Erythroblast (primary cell): Measurements from ENCODE around the gene ABR.
"Not testable (repeated sequence)": the region's sequence is repeated elsewhere in the genome, so short reads cannot be mapped to it uniquely, and the experiment has no call there.

Experiments used
- DNase-seq, 2 experiments: peaks; one replicate each; lab custom pipeline; 2025; lab: John Stamatoyannopoulos, UW
- GATA1 ChIP-seq: IDR thresholded peaks from 2 replicates; pipeline ENCODE4 v1.6.1; 2011; ENCODE audit warnings: low read depth, mild to moderate bottlenecking, control low read depth, low read length, moderate library complexity
- POLR2A ChIP-seq: IDR thresholded peaks from 2 replicates; pipeline ENCODE4 v1.6.1; 2011; ENCODE audit warnings: mild to moderate bottlenecking, low read length

ABR gene

DNA sequence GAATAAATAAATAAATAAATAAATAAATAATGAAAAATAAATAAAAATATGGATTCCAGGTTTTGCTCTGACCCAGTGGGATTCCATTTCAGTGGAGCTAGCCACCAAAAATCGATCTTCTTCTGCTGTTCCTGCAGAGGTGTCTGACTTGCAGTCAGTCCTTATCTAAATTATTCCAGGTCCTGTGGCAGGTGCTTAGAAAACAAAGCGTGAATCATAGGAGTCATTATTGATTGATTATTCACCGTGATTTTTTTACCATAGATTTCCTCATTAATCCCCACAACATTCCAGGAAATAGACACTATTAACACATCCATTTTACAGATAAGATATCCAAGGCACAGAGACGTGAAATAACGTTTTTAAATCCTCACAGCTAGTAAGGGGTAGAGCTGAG is 31.5 kb upstream of the ABR start:
- TF ChIP-seq POLR2A (no peak), GATA1 (no peak)
- DNase-seq, result no peak

DNA sequence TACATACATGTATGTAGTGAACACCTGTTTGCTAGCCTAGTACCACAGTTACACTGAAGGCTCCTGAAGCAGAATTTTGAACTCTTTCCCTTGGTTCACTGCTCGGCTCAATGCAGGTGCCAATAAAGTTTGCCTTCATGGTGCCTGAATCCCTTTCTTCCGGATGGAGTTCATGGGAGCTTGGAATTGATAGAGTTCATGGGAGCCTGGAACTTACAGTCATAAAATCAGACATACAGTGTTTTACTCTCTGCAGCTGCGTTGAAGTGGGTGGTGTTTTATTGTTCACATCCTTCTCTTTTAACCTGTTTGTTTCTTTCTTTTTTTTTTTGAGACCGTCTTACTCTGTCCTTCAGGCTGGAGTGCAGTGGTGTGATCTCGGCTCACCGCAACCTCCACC is 29.2 kb upstream of the ABR start:
- TF ChIP-seq POLR2A (no peak), GATA1 (no peak)
- no peak for DNase-seq

DNA sequence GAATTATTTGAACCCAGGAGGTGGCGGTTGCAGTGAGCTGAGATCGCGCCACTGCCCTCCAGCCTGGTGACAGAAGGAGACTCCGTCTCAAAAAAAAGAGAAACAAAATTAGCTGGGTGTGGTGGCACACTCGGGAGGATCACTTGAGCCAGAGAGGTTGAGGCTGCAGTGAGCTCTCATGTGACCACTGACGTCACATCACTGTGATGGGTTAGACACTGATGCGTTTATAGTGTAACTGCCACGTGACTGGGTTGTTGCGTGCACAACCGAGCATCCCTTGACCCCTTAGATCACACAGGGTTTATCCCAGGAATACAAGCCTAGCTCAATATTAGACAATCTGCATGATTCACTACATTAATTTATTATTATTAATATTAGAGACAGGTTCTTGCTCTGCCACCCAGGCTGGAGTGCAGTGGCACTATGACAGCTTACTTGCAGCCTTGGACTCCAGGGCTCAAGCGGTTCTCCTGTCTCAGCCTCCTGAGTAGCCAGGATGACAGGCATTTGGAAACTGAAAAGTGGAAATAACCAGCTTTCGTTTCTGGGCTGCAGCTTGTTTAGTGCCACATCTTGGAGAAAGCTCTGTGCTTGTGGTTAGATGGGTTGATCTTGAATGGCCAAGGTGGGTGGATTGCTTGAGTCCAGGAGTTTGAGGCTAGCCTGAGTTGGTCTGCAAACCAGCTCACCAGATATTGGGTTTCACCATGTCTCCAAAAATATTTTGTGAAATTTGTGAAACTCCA is 26.4 kb upstream of the ABR start:
- DNase-seq, result no peak
- TF ChIP-seq GATA1, result no peak
- no peak for TF ChIP-seq POLR2A

DNA sequence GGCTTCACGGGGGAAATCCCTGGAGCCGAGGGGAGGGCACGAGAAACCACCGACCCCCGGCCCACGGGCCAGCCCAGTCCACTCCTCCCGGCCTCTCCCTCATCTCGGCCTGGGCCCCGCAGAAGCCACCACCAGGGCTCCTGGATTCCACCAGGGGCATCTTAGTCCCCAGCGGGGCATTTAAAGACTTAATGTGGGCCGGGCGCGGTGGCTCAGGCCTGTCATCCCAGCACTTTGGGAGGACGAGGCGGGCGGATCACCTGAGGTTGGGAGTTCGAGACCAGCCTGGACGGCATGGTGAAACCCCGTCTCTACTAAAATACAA is 24.1 kb upstream of the ABR start:
- TF ChIP-seq GATA1 (no peak), POLR2A (no peak)
- DNase-seq, result no peak

DNA sequence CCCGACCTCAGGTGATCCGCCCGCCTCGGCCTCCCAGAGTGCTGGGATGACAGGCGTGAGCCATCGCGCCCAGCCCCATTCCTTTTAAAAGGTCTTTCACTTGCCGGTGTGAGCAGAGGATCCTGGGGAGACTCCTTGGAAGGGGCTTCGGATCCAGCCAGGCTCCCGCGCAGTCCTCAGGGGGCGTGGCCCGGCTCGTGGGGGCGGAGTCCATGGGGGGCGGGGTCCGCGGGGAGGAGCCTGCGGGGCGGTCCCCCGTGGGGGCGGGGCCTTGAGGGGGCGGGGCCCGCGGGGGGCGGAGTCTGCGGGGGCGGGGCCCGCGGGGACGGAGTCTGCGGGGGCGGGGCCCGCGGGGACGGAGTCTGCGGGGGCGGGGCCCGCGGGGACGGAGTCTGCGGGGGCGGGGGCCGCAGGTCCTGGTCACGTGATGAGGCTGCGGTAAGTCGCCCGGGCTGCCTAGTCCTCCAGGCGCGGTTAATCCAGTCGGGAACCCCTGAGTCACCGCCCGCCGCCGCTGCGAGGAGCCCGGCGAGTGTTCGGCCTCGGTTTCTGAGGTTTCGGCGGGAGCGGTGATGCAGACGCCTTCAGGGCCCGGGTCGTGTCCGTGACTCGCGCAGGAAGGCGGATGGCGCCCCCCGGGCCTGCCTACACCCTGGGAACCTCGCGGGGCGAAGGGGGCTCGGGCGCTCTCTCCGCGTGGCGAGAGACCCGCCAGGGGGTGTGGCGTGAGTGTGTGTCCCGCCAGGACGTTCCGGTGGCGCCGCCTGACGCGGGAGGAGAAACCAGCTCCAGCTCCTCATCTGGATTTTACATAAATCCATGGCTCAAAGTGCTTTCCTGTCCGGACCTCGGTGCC is 23.6 kb upstream of the ABR start:
- no peak for TF ChIP-seq POLR2A
- TF ChIP-seq GATA1, result no peak
- peak; percentile 75 to 81 for DNase-seq

DNA sequence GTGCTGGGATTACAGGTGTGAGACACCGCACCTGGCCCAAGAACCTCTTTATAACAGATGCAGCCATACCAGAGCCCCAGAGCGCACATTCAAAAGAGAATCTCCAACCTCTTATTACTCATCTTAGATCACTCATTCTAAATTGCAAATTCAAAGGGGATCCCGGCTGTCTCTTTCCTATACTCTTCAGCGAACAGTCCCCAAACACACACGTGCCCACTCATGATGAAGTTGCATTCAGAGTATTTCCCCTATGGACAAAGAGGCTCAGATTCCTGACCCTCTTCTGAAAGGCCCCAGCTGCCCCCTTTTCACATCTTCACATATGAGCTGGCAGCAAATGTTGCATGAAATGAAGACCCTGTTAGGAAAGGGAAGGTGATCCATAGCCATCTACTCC is 22.5 kb upstream of the ABR start:
- DNase-seq, result no peak
- TF ChIP-seq GATA1, result no peak

DNA sequence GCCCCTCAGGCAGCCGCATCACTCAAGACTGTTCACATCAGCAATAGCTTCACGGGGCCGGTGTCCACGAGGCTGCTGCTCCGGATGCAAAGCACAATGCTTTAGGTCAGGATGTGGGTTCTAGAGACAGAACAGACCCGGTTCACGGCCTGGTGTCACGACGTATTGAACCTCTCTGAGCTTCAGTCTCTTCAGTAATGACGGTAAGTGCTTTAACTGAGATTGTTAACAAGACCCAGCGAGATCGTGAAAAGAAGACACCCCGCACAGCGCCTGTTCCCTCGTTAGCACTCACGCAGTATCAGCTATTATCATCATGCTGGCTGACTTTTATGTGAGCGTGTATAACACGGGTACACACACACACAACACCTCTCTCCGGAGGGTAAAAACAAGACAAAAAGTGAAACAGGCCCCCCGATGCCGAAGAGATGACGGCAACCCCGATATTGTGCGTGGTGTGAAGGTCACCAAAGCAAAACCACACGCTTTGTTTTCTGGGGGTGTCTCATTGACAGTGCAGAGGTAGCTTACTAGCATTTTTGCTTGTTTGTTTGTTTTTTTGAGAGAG is 21.4 kb upstream of the ABR start:
- no peak for DNase-seq
- TF ChIP-seq POLR2A, result no peak

DNA sequence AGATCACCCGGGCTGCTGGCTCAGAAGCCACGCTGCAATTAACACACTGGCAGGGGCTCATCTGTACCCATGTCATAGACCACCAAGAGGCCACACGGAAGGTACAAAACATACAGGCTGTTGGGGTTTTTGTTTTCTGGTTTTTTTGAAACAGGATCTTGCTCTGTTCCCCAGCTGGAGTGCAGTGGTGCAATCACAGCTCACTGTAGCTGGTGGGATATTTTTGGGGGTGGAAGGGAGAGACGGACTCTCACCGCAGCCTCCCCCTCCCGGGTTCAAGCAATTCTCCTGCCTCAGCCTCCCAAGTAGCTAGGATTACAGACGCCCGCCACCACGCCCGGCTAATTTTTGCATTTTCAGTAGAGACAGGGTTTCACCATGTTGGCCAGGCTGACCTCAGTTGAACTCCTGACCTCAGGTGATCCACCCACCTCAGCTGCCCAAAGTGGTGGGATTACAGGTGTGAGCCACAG is 19.5 kb upstream of the ABR start:
- DNase-seq, result not testable (repeated sequence)

DNA sequence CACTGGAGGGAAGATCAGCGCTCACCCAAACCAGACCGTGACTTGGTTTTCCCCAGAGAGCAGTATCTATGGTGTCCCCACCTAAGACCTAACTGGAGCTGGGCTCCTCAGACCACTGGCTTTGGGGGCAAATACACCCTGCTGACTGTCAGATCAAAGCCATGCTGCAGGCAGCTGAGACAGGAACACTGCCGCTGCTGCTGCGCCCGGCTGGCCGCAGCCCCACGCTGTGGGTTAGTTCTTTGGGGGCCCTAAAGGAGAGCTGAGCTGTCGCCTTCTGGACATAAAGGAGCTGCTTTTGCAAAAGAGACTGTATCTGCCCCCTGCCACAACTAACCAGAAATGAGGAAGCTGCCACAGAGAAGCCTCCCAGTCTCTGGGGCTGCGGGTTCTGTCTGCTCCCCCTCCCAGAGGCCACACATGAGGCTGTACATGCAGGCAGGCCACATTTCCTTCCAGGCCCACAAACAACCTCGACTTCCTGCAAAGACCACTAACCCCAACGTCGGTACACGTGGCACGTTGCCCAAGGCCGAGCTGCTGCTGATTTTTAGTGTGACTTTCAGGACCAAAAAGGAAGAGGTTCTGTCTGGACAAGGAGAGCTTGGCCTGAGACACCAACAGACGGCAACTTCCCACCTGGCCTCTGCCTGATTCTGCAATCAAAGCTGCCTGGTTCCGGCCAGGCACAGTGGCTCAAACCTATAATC is 18.2 kb upstream of the ABR start:
- TF ChIP-seq GATA1, result no peak
- no peak for TF ChIP-seq POLR2A
- peak in 1 of 2 experiments; percentile 17 for DNase-seq

DNA sequence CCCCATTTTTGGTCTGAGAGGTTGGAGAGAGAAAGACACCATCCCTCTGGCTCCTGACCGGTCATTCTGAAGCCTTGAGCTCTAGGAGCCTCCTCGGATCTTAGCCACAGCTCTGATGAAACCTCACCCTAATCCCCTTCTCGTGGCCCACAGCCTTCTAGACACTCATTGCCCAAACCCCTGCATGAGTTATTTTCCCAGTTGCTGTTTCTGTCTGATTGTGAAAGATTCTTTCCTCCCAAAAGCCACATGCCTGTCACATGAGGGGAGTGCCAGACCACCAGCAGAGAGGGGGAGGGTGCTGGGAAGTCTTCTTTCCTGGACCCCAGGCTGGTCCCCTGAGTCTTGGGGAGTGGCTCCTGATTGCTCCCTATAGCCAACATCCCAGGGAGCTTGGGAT is 17.6 kb upstream of the ABR start:
- TF ChIP-seq GATA1 (no peak), POLR2A (no peak)
- no peak for DNase-seq

DNA sequence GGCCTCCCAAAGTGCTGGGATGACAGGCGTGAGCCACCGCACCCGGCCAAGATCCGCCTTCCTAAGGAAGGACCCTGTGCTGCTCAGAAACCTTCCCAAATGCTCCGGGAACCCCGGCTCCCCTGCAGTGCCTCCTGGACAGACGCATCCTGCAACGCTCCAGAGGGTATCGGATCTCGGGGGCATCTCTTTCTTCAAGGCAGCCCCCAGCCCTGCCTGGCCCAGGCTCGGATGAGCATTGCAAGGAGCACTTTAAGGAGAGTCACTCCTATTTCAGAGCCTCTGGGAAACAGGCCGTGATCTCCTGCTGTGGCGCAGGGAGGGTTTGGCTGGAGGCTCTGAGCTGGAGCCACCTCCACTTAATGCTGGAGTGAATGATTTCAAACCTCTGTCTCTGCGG is 17.2 kb upstream of the ABR start:
- TF ChIP-seq POLR2A (no peak), GATA1 (no peak)

DNA sequence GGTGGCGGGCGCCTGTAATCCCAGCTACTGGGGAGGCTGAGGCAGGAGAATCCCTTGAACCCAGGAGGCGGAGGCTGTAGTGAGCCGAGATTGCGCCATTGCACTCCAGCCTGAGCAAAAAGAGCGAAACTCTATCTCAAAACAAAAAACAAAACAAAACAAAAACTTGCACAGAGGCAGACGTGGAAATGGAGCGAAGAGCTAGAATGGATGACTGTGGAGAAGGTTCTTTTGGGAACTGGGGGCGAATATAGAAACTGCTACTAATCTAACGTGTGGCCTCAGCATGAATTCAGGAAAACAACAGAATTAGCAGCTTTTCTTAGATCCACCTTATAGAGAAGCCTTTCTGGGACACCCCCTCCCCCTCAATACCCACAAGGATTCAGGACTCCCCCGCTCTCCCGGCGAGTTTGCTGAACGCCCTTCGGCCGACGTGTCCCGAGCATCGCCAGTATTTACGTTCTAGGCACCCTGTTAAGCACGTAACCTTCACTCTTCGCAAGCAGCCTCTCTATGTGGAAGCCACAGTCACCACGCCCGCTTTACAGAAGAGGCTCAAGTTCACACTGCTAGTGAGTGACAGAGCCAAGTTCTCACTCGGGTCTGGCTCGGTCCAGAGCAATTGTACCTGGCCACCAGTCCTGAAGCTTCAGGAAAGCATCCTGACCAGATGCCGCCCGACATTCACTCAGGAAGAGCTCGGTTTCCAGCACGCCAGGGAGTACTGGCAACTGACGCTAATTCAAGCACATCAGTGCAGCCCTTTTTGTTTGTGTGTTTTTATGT is 13.3 kb upstream of the ABR start:
- TF ChIP-seq GATA1 (no peak), POLR2A (no peak)
- DNase-seq, result no peak

More for the DNA sequence above, 17.2 kb upstream of the ABR start:
- DNase-seq, result no peak

DNA sequence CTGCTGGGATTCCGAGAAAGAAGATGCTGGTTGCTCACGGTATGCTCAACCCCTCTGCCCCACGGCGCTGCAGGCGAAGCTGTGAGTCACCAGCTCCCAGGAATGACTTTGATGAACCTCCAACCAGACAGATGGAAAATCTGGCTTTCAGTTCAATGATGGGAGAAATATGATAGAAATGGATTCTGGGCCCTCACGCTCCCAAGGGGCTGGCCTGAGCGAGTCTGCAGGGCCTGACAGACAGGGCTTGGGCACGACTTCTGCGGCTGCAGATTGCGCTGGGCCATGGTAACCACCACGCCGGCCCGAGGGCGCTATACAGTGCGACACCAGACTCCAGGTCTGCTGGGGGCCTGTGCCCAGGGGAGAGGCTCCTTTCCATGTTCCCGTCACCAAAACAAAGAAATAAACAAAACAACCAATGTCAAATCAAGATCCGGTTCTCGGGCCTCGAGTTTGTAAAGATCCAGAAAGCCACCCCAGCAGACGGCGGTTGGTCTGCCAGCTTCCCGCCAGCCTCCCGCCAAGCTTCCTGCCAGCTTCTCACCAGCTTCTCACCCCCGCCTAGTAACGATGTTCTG is 11.1 kb upstream of the ABR start:
- TF ChIP-seq GATA1, result no peak
- no peak for TF ChIP-seq POLR2A
- DNase-seq, result no peak
